Endothelial cell of umbilical vein (primary cell): ENCODE measurements around the gene MAP4K3.

Experiments used
- CTCF ChIP-seq, 2 donors: IDR thresholded peaks; 1 replicate in 1 of 2; 2 replicates in 1 of 2; pipeline ENCODE4 v1.5.1; 2011; ENCODE audit warnings: low read length in 2 of 2, mild to moderate bottlenecking in 2 of 2, moderate library complexity in 2 of 2, control low read depth in 1 of 2, inconsistent platforms in 1 of 2, low read depth in 1 of 2; ENCODE audit not compliant: insufficient read depth in 1 of 2; ENCODE audit errors: extremely low read depth in 1 of 2
- MYC ChIP-seq: IDR thresholded peaks from one replicate; pipeline ENCODE4 v1.6.1; 2011; ENCODE audit warnings: mild to moderate bottlenecking, low read depth, low read length

GRCh38 chr2:39434233-39434897, 2.7 kb downstream of the MAP4K3 start:
- TF ChIP-seq CTCF (IDR thresholded peaks at IDR 0.05; ENCODE audit: extremely low read depth in 1 of 2, insufficient read depth in 1 of 2, low read depth in 1 of 2, low read length in 2 of 2): no peak
- no peak for TF ChIP-seq MYC
